SK-N-SH (cell line): ENCODE results near the gene PCNX3.

Source experiments
- CTCF ChIP-seq: fragments of 200-600 bp; sonication (generic); IDR thresholded peaks from 2 replicates; pipeline ENCODE4 v1.6.1; 2017; ENCODE audit warnings: antibody characterized with exemption, mild to moderate bottlenecking, moderate library complexity
- ELF1 ChIP-seq: IDR thresholded peaks from 2 replicates; pipeline ENCODE4 v1.4.0; 2012
- EP300 ChIP-seq, 2 experiments: IDR thresholded peaks; 2 replicates each; pipeline versions ENCODE4 v1.4.0 to v1.6.1; 2012; ENCODE audit warnings: borderline replicate concordance in 1 of 2, low read depth in 1 of 2, low read length in 1 of 2
- EZH2phosphoT487 ChIP-seq: fragments of 200-600 bp; sonication (generic); IDR thresholded peaks from 2 replicates; pipeline ENCODE4 v1.6.1; 2017; ENCODE audit warnings: low read depth, mixed run types, mild to moderate bottlenecking, antibody characterized with exemption, moderate library complexity, borderline replicate concordance
- FOXM1 ChIP-seq: IDR thresholded peaks from 2 replicates; pipeline ENCODE4 v1.4.0; 2012; ENCODE audit warnings: low read depth, mild to moderate bottlenecking
- GABPA ChIP-seq: IDR thresholded peaks from 2 replicates; pipeline ENCODE4 v1.4.0; 2012; ENCODE audit warnings: low read depth, mild to moderate bottlenecking
- IRF3 ChIP-seq: fragments of 150-350 bp; IDR thresholded peaks from 2 replicates; pipeline ENCODE4 v1.6.1; 2016; ENCODE audit warnings: mild to moderate bottlenecking, low read depth, low read length
- RCOR1 ChIP-seq: fragments of 150-350 bp; IDR thresholded peaks from 2 replicates; pipeline ENCODE4 v1.6.1; 2017; ENCODE audit warnings: antibody characterized with exemption, low read length
- SIN3A ChIP-seq: IDR thresholded peaks from 2 replicates; pipeline ENCODE4 v1.6.1; 2012; ENCODE audit warnings: low read depth, mild to moderate bottlenecking, low read length, moderate library complexity, borderline replicate concordance
- TAF1 ChIP-seq: IDR thresholded peaks from 2 replicates; pipeline ENCODE4 v1.6.1; 2012; ENCODE audit warnings: low read depth, mild to moderate bottlenecking, low read length, moderate library complexity, borderline replicate concordance
- ZBTB33 ChIP-seq: IDR thresholded peaks from 2 replicates; pipeline ENCODE4 v1.4.0; 2012; ENCODE audit warnings: low read depth, borderline replicate concordance

GRCh38 chr11:65662247-65662798, 46.7 kb downstream of the PCNX3 start:
- TF ChIP-seq EZH2phosphoT487 (no peak), FOXM1 (no peak), CTCF (no peak), TAF1 (no peak), ZBTB33 (no peak), EP300 (IDR thresholded peaks at IDR 0.05; ENCODE audit: borderline replicate concordance in 1 of 2, low read depth in 1 of 2, low read length in 1 of 2) (no peak), SIN3A (no peak), GABPA (no peak), ELF1 (no peak), IRF3 (no peak), RCOR1 (no peak)
